Ectodermal cell (in vitro differentiated cells): Measurements from ENCODE around the gene NOX3.

Experiments
- H3K27ac ChIP-seq: 2 replicates; pipeline ENCODE4 v1.7.0; 2013; ENCODE audit warnings: mild to moderate bottlenecking, low read depth, low read length; ENCODE audit not compliant: insufficient read depth, poor library complexity, severe bottlenecking
- H3K27me3 ChIP-seq: 2 replicates; pipeline ENCODE4 v1.7.0; 2013; ENCODE audit warnings: mild to moderate bottlenecking, low read length; ENCODE audit not compliant: insufficient read depth, control insufficient read depth, poor library complexity, severe bottlenecking
- H3K36me3 ChIP-seq: one replicate; pipeline ENCODE4 v1.7.0; 2013; ENCODE audit warnings: low read length; ENCODE audit not compliant: control insufficient read depth, insufficient read depth
- H3K4me1 ChIP-seq: one replicate; pipeline ENCODE4 v1.7.0; 2013; ENCODE audit warnings: low read length; ENCODE audit not compliant: control insufficient read depth, insufficient read depth
- H3K4me3 ChIP-seq: 2 replicates; pipeline ENCODE4 v1.7.0; 2013; ENCODE audit warnings: low read depth, low read length, control low read depth; ENCODE audit not compliant: insufficient read depth
- H3K9me3 ChIP-seq: 2 replicates; pipeline ENCODE4 v1.7.0; 2013; ENCODE audit warnings: mild to moderate bottlenecking, low read length, moderate library complexity; ENCODE audit not compliant: control insufficient read depth
- WGBS, 2 experiments: methylation state at CpG; one replicate each; pipeline ENCODE4 v1.1.7; 2013; ENCODE audit warnings: missing lambda C conversion rate in 2 of 2; 5-methylcytosine and 5-hydroxymethylcytosine counted together

The NOX3 gene

DNA sequence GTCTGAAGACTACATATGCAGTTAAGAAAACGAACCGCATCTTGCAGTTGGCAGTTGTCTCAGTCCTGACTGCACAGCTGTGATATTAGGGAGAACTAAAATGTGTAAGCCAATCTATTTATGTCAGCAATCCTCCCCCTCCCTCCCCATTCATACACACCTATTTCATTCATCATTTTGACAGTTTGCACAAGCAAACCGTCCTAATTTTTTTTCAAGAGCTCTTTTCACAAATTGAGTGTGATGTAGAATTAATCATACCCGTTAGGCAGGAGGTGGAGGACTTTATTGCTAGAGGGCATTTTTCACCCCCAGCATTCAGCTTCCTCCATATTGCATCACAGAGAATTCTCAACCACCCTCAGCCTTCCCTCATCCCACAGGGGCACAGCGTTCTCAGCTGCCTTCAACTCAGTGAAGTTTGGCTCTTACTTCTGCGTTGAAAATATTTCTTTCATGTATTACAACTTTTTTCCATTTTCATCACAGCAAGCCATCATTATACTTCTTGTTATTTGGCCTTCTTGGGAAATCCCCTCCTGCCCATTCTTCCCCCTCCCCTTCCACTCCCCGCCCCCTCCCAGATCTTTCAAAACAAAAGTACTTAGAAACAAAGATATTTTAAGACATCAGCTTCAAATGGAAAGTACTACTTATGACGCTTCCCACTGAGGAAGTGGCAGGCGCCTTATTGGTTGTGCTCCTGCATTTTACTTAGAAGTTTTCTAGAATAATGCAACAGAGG lies 37.5 kb downstream of the NOX3 start:
- H3K9me3 ChIP-seq, result no peaks in the 10 kb centered on the region
- H3K4me1 ChIP-seq, result peaks cover 19% of the 10 kb centered on the region
- no peaks in the 10 kb centered on the region for H3K36me3 ChIP-seq
- no peak overlapping the region for H3K4me3 ChIP-seq
- no peaks in the 10 kb centered on the region for H3K27me3 ChIP-seq
- 45 to 46% methylated on average over 8 to 9 of the region's 9 CpGs for WGBS, 2 experiments
- no peak overlapping the region for H3K27ac ChIP-seq

DNA sequence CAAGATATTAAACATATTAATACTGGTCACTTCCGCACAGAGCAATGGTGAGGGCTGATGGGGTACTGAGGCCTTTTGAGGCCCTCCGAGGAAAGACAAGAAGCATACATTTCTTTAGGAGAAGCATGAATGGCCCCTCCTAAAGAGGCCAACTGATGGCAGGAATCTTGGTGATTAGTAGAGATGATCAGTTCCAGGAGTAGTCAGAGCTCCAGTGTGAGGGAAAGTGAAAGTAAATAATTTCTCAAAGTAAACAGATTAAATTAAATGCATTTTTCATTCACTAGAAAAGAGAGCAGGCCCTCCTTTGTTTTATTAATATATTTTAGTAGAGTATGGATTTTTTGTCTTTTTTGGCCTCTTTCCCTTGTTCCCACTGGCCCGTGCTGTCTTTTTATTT lies 38.2 kb downstream of the NOX3 start:
- H3K36me3 ChIP-seq, result no peaks in the 10 kb centered on the region
- 80 to 87% methylated on average over 2 of the region's 3 CpGs for WGBS, 2 experiments
- no peaks in the 10 kb centered on the region for H3K27me3 ChIP-seq
- no peaks in the 10 kb centered on the region for H3K9me3 ChIP-seq
- no peak overlapping the region for H3K4me3 ChIP-seq
- H3K4me1 ChIP-seq, result peaks cover 19% of the 10 kb centered on the region
- H3K27ac ChIP-seq, result no peak overlapping the region

DNA sequence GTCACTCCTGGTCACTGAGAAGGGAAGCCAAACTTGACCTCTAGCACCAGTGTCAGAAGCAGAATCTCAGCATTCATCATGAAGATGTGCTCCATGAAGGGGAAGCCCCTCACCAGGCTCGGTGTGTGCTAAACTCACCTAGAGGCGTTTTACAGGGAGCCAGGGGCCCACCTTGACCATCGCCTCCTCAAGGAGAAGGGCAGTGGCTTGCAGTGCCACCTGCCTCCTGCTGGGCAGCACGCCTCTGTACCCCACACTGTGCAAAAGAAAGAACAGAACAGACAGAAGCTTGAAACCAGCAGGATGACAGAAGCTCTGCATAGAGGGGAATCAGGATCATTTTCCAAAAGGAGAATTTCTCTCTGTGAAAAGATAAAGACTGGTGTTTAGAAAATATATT lies 39.7 kb downstream of the NOX3 start:
- Histone ChIP-seq H3K36me3 (no peaks in the 10 kb centered on the region), H3K4me1 (peaks cover 19% of the 10 kb centered on the region), H3K4me3 (no peak overlapping the region), H3K27me3 (no peaks in the 10 kb centered on the region), H3K27ac (no peak overlapping the region), H3K9me3 (no peaks in the 10 kb centered on the region)
- WGBS, 2 experiments, result 71 to 75% methylated on average over 4 of the region's 4 CpGs

GRCh38 chr6:155414049-155414448 lies 41.6 kb downstream of the NOX3 start:
- no peaks in the 10 kb centered on the region for H3K36me3 ChIP-seq
- WGBS, 2 experiments, result 76 to 83% methylated on average over 3 of the region's 3 CpGs
- H3K4me3 ChIP-seq, result no peak overlapping the region
- peaks cover 15% of the 10 kb centered on the region for H3K4me1 ChIP-seq
- H3K27ac ChIP-seq, result no peak overlapping the region
- no peaks in the 10 kb centered on the region for H3K27me3 ChIP-seq
- H3K9me3 ChIP-seq, result no peaks in the 10 kb centered on the region

GRCh38 chr6:155412335-155412734 lies 43.3 kb downstream of the NOX3 start:
- Histone ChIP-seq H3K36me3 (no peaks in the 10 kb centered on the region), H3K9me3 (no peaks in the 10 kb centered on the region), H3K27ac (no peak overlapping the region), H3K27me3 (no peaks in the 10 kb centered on the region), H3K4me3 (no peak overlapping the region), H3K4me1 (no peaks in the 10 kb centered on the region)
- 91 to 94% methylated on average over 1 of the region's 1 CpG for WGBS, 2 experiments

DNA sequence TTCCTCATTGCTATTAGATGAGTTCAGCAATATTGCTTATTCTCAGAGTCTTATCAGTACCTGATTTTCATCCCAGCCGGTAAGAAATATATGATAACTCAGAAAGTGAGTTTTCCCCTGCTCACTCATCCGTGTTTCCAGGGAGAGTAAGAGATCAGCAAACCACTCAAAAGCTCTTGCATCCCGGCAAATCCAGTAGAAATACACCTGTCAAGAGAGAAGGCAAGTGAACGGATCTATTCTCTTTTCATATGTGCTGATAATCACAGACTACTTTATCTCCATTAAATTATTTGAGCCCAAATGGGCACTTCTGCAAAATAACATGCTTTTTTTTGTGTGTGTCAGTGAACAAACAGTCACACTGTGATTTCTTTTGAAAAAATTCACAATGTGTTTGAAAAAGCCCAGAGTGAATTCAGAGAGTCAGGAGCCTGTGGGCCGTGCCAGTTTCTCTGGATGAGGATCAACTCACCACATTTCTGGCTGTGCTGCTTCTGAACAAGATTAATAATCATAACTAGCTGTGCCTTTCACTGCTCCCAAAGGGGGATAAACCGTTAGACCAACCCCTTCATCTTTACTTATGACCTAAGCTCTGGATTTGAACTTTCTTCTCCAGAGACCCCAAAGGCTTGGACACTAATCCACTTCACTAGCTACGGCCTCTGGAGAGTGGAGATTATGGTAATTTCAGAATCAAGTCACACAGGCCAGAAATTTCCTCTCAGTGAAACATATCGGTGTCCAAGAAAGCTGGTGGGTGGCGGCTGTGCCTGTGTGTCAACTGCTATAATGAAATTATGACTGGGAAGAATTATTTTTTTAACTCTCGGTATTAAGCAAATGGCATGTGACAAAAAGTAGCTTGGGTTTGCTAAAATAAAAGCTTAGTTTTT lies 44.2 kb downstream of the NOX3 start:
- Histone ChIP-seq H3K9me3 (no peaks in the 10 kb centered on the region), H3K27ac (no peak overlapping the region), H3K4me3 (no peak overlapping the region), H3K27me3 (no peaks in the 10 kb centered on the region), H3K36me3 (no peaks in the 10 kb centered on the region), H3K4me1 (no peaks in the 10 kb centered on the region)
- WGBS, 2 experiments, result 91 to 97% methylated on average over 10 of the region's 10 CpGs

DNA sequence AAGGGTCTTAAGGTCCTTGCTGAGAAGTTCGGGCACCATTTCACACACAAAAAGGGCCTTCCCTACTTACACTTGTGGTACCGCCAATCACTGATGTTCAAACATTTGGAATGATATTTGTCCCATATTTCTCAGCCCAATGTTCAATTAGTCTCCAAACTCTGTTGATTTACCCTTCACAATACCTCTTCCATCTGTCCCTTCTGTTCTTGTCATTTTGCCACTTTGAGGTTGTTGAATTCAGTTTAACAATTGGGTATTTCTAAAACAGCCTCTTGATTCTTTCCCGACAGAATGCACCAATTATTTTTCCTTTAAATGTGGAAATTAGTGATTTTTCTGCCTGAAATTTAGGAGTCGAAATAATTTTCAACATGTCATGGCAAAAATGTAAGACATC lies 46.2 kb downstream of the NOX3 start:
- 89 to 99% methylated on average over 2 to 4 of the region's 4 CpGs for WGBS, 2 experiments
- peaks cover 4% of the 10 kb centered on the region for H3K4me1 ChIP-seq
- H3K27me3 ChIP-seq, result no peaks in the 10 kb centered on the region
- no peak overlapping the region for H3K4me3 ChIP-seq
- H3K36me3 ChIP-seq, result no peaks in the 10 kb centered on the region
- H3K27ac ChIP-seq, result no peak overlapping the region
- H3K9me3 ChIP-seq, result no peaks in the 10 kb centered on the region

- Histone ChIP-seq H3K4me3 (no peak overlapping the region), H3K4me1 (peaks cover 5% of the 10 kb centered on the region), H3K27me3 (no peaks in the 10 kb centered on the region), H3K36me3 (no peaks in the 10 kb centered on the region), H3K27ac (no peak overlapping the region), H3K9me3 (no peaks in the 10 kb centered on the region)
- WGBS, 2 experiments, result 90 to 91% methylated on average over 9 of the region's 9 CpGs
Observed at GRCh38 chr6:155408981-155409380, 46.7 kb downstream of the NOX3 start.

DNA sequence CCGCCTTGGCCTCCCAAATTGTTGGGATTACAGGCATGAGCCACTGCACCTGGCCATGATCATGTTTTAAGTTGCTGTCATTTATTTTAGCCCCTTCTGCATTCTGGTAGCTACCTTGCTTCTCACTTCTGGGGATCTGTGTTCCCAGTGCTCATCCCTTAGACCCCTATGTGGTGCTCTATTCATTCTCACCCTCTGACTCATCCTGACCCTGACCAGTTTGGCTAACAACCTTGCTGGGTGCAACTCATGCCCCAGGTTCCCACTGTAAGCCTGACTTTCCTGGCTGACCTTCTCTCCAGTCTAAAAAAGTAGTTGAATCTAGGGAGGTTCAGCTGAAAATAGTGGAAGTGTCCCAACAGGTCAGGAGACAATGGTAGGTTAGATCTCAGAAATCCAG lies 47.4 kb downstream of the NOX3 start:
- Histone ChIP-seq H3K4me3 (no peak overlapping the region), H3K4me1 (peaks cover 5% of the 10 kb centered on the region), H3K36me3 (no peaks in the 10 kb centered on the region), H3K27ac (no peak overlapping the region), H3K27me3 (no peaks in the 10 kb centered on the region), H3K9me3 (no peaks in the 10 kb centered on the region)
- 89 to 94% methylated on average over 1 of the region's 1 CpG for WGBS, 2 experiments

GRCh38 chr6:155406801-155407200 lies 48.8 kb downstream of the NOX3 start:
- no peaks in the 10 kb centered on the region for H3K27me3 ChIP-seq
- 97 to 100% methylated on average over 1 of the region's 1 CpG for WGBS, 2 experiments
- H3K27ac ChIP-seq, result no peak overlapping the region

More at GRCh38 chr6:155406801-155407200, 48.8 kb downstream of the NOX3 start:
- no peaks in the 10 kb centered on the region for H3K36me3 ChIP-seq
- H3K4me3 ChIP-seq, result no peak overlapping the region
- peaks cover 5% of the 10 kb centered on the region for H3K4me1 ChIP-seq
- H3K9me3 ChIP-seq, result no peaks in the 10 kb centered on the region
